T47D (cell line): ENCODE data around the gene TCTN1.
"Not testable (repeated sequence)": the region's sequence is repeated elsewhere in the genome, so short reads cannot be mapped to it uniquely, and the experiment has no call there.

Source experiments
- DNase-seq, 2 experiments: peaks; one replicate each; pipeline versions ENCODE4 v3.0.0 to v3.0.0-alpha.2; 2011 to 2012; ENCODE audit warnings: low read depth in 1 of 2, low spot score in 1 of 2
- JUND ChIP-seq: IDR thresholded peaks from 2 replicates; pipeline ENCODE4 v1.6.1; 2012; ENCODE audit warnings: low read depth
- in situ Hi-C: cut with HindIII; loops from 2 replicates; pipeline ENCODE4 v1.10.0; 2016; ENCODE audit warnings: low sequenced_read_pairs, low pct_unique_long_range_greater_than_20kb

The TCTN1 gene

DNA sequence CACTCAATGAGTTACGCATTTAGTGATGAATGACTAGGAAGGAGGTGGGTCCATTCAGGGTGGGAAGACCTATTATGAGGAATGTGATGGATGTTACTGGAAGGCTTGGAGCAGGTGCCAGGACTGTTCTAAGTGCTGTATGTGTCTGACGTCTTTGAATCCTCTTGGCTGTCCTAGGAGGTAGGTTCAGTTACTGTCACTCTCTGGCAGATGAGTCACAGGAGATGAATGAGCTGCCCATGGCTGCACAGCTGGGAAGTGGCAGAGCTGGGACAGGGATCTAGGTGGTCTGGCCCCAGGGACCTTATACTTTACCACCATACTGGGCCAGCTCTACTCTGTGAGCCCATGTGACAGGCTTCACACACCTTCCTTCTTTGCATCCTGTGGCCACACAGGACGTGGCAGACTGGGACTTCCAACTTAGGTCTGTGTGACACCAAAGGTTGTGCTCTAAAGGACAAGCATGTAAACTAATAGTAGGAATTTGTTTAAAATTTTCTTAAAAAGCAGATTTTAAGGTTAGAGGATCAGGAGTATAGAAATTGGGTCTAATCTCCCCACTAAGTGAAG is 24.0 kb downstream of the TCTN1 start:
- in situ Hi-C loops: no loop called here
- TF ChIP-seq JUND: no peak
- no peak for DNase-seq

DNA sequence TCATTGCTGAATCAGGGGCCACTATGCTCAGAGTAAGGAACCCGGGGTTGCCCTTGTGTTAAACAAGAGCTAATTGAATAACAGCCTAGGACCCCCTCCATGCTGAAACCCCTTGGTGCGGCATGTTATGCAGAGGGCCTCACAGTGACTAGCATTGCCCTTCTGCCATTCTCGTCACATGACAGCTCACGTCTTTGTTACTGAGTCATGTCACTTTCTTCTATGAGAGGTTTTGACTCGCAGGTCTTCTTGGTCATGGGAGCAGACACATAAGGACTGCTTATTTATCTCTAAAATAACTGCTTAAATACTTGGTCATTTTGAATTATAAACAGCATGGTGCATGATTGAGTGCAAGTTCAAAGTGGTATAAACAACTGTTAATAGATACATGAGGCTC is 24.9 kb downstream of the TCTN1 start:
- in situ Hi-C loops: no loop called here
- no peak for DNase-seq
- TF ChIP-seq JUND: no peak

DNA sequence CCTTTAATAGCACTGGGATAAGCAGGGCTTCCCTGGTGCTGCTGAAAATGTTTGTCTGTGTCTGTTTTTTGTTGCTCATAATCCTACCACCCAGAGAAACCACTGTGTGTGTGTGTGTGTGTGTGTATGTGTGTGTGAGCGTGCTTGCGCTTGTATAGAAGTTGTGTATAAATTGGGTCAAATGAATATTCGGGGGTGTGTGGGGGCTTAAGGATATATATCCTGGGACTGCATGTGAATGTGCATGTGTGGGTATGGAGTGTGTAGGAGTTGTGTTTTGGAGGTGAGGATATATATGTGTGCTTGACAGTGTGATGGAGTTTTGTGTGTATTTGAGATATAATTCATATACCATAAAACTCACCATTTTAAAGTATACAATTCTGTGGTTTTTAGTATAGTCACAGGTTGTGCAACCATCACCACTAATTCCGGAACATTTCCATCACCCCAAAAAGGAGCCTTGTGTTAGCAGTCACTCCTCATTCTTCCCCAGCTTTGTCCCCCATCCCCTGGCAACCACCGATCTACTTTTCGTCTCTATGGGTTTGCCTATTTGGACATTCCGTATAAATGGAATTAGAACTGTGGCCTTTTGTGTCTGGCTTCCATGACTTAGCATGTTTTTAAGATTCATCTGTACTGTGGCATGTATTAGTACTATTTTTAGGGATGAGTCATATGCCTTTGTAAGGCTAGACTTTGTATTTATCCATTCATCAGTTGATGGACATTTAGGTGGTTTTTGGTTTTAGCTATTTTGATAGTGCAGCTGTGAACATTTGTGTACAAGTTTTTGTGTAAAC is 25.6 kb downstream of the TCTN1 start:
- DNase-seq: no peak
- TF ChIP-seq JUND: no peak
- in situ Hi-C loops: no loop called here

DNA sequence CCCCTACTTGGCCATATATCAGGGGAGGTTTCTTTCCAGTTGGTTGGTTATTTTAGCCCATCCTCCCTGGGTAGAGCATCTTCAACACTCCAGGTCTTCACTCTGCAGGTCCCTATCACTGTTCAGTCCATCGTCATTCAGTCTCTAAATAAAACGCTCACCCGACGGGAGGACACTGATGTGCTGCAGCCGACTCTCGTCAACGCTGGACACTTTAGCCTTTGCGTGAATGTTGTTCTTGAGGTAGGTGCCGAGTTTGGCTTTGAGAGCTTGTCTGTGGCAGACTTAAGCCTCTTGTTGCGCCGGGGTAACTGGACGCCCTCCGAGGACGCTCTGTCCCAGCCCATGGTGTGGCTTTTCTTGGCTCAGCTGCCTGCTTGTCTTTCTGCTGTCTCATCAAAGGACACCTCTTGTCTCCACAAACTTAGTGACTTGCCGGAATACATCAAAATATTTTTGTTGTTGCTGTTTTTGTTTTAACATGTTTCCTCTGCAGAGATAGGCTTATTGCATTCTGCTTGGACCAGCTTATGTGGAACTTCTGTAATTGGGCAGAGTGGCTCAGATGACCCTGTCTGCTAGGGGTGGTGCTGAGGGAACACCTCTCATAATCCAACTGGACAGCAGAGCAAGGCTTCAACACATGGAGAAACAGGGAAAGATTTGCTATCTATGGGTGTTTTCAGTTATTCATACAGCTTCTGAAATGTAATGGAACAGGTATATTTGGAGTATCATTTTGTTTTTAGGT is 26.5 kb downstream of the TCTN1 start:
- TF ChIP-seq JUND: no peak
- in situ Hi-C loops: no loop called here

DNA sequence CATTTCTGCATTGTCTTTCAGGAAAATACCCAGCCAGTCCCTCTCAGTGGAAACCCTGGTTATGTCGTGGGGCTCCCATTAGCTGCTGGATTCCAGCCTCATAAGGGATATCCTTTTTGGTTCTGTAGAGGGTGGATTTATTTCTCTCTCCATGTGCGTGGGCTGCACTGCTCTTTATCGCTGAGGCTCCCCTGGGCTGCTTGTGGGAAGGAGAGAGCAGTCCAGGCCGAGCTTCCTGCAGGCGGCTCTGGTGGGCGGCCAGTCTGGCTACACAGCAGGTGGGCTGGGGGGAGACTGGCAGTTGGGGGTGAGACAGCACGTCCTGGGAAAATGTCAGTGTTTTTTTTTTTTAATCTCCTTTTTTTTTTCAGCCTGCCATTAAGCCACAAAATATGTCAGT is 27.6 kb downstream of the TCTN1 start:
- no peak for DNase-seq
- in situ Hi-C loops: no loop called here

More for the DNA sequence above, 26.5 kb downstream of the TCTN1 start:
- no peak for DNase-seq

DNA sequence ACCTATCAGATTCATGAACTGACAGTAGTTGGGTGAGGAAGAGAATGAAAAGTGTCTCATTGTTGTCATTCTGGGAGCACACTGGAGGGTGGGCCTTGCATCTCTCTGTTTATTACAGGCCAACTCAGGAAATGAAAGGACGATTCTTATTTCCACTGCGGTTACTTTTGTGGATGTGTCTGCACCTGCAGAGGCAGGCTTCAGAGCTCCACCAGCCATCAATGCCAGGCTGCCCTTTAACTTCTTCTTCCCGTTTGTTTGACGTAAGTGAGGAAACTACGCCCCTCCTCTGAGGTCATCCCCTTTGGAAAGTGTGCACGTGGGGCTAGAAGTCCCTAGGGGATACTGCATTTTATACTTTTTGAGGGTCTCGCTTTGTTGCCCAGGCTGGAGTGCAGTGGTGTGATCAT is 33.7 kb downstream of the TCTN1 start:
- no peak for TF ChIP-seq JUND

More for the DNA sequence above, 27.6 kb downstream of the TCTN1 start:
- no peak for TF ChIP-seq JUND

DNA sequence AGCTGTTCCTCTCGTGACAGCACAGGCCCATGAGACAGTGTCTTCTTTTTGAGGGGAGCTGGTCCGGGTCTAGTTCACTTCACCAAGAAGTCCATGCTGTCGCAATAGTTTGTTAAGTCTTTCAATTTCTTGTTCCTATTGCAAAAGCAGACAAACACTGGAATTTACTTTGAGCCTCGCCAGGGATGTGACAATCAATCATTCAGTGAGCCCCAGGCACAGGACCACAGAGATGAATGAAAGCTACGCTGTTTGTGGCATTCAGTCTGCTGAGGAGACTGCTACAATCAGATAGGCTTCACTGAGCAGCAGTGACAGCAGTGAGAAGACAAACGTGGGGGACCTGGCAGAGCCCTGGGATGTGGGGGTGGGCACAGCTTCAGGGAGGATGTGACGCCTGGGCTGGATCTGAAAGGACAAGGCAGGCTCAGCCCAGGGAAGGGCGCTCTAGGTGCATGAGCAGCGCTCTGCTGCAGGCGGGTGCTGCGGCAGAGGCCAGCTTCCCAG is 35.5 kb downstream of the TCTN1 start:
- no peak for DNase-seq
- no peak for TF ChIP-seq JUND
- in situ Hi-C loops: no loop called here

More for the DNA sequence above, 33.7 kb downstream of the TCTN1 start:
- in situ Hi-C loops: no loop called here
- no peak for DNase-seq

DNA sequence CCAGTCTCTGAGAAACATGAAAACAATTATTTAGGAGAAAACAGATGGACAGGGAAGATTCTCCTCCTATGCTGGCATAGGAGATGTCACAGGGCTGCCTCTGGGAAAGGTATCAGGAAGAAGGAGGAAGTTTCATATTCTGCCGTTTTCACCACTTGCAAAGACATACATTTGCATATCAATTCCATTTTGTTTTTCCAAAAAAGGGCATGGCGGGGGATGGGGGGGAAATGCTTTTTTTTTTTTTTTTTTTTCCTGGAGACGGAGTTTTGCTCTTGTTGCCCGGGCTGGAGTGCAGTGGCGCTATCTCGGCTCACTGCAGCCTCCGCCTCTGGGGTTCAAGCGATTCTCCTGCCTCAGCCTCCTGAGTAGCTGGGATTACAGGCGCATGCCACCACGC is 40.3 kb downstream of the TCTN1 start:
- DNase-seq, in situ Hi-C loops: not testable (repeated sequence)

DNA sequence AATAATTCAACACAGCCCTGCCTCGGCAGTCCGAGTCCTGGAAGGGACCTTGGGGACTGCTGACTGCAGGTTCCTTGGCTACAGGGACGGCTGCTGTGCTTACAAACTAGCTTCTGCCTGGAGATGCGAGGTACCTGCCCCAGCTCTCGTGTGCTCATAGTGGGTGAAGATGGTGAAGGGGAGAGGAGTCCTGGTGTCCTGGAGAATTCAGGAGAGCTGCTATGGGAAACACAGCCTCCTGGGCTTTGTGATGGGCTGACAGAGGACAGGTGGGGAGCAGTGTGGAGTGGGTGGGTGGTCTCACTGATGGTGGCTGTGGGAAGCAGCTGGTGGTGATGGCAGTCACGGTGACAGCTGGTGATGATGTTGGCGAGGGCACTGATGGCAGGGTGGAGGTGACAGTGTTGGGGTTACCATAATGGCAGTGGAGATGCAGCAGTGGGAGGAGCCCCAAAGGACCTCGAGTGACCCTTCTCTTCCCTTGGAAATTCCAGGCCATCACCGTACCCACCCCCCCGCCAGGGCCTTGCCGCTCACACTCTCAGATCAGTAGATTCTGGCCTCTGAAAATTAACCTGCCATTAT is 42.2 kb downstream of the TCTN1 start:
- DNase-seq: no peak
- in situ Hi-C loops: no loop called here
- no peak for TF ChIP-seq JUND

DNA sequence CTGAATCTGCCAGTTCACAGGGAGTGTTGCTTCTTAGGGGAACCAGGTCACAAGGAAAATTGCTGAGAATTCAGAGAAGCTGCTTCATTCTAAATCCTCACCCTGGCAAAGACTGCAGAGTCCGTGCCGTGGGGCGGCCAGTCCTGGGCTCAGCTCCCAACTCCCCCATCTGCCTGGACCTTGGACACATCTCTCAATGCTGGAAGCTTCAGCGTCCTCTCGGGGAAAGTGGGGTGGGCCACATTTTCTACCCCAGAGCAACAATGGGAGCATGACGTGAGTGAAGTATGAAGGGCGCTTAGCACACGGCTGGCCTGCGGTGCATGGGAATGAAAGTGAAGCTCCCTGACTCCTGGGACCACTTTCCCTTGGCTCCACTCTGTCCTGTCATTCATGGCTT is 43.8 kb downstream of the TCTN1 start:
- in situ Hi-C loops: no loop called here
- DNase-seq: no peak
- no peak for TF ChIP-seq JUND

DNA sequence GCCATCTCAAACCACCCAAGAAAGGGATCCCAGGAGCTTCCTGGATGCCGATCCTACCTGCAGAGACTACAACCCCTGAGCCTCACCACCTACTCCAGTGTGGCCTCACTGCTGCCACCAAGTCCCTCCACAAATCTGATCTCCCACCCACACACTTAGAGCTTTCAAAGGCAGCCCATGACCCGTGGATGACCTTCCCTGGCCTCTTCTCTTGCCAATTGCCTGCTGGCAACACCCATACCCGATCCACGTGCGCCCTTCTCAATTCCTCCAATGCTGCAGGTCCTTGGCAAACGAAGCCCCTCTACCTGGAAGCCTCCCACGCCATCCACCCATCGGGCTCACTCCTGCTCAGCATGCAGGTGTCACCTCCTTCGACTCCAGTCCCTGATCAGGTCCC is 44.3 kb downstream of the TCTN1 start:
- no peak for TF ChIP-seq JUND
- DNase-seq: no peak
- in situ Hi-C loops: no loop called here

DNA sequence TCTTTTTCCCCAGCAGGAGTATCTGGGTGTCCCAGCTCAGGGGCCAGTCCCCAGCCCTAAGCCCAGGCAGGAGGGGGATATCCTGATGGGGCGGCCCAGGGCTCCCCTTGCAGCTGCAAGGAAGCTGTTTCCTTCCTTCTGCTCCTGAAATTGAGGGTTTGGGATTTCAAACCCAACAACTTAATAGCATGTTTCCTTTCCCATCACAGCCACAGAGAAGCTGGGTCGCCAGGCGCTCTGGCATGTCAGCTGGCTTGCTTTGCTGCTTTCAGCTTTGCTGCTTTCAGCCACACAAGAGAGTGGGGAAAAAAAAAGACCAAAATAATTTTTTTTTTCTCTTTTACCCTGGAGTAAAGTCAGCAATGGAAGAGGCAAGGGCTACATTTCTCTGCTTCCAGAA is 44.9 kb downstream of the TCTN1 start:
- in situ Hi-C loops: no loop called here
- TF ChIP-seq JUND: no peak
- no peak for DNase-seq
